ENCODE results near the gene RER1.
A peak's percentile ranks its signal among the peaks of the same experiment; 100 is the strongest.

DNA sequence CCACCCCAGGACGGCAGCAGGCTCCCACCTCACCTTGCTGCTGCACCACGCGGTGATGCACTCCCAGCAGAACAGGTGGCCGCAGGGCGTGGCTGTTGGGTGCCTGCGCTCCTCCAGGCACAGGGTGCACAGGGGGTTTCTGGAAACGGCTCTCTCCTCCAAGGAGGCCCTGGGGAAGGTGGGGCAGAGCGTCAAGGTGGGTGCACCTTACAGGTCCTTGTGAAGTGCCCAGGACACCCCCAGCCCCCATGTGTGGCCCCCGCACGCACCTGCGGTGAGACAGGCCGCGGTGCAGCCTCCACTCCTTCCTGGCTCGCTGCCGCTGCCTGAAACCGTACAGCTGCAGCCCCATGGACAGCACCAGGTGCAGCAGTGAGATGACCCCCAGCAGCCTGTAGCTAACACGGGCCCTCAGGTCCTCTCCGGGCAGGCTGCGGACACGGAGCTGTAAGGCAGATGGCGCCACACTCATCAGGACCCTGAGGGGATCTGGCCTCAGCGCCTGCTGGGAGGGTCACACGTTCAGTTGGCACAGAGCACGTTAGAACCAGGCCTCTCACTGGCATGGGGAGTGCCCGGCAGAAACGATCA, 14.9 kb downstream of the RER1 start:
- TF ChIP-seq CTCF (IDR thresholded peaks at IDR 0.05 in 8 of 11, conservative IDR thresholded peaks at IDR 0.05 in 3 of 11): no peak
- no peak for TF ChIP-seq POLR2A (IDR thresholded peaks at IDR 0.05)
- peak in 2 of 3 donors; percentile 33 to 59 for TF ChIP-seq POLR2AphosphoS5 (IDR thresholded peaks at IDR 0.05)

Data from spleen (tissue), 7 donors.